GM12873 (cell line): Measurements from ENCODE around the gene DNM2.

Source experiments
- TF ChIP-seq, protein P1 (sequence below): IDR thresholded peaks from 2 replicates; pipeline ENCODE4 v1.5.1; 2012; ENCODE audit warnings: low read depth, mild to moderate bottlenecking, moderate library complexity, low read length, control low read depth; ENCODE audit not compliant: insufficient read depth; ENCODE audit errors: missing control alignments

The DNM2 gene

DNA sequence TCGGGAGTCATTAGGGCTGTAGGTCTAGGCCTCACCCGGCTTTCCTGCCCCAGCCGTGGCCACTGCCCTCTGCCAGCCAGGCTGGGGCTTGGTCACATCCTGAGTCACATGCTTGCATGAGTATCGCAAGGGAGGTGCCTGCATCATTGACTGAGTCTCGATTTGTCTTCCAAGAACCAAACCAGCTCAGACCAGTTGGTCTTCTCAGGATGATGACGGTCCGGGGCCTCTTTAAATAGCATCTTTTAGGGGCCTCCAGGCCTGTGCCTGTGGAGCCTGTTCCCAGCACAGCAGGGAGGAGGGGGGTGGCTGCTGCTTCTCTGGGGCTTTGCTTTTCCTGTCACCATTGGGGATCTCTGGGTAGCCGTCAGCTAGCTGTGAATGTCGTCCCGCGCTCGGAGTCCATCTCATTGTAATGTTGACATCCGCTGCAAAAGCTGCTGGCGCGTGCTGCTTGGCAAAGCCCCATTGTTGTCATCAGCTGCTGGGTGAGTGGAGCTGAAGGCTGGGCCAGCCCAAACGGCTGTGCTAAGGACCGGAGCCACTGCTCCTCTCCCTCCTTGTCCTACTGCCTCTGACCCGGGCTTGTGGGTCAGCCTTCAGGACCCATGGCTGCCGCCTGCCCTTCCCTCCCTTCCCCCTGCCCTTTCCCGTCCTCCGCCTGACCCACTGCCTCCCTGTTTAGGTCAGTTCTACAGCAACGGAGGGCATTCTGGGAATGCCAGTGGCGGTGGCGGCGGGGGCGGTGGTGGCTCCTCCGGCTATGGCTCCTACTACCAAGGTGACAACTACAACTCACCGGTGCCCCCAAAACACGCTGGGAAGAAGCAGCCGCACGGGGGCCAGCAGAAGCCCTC, 31.0 kb upstream of the DNM2 start:
- TF ChIP-seq, protein P1, sequence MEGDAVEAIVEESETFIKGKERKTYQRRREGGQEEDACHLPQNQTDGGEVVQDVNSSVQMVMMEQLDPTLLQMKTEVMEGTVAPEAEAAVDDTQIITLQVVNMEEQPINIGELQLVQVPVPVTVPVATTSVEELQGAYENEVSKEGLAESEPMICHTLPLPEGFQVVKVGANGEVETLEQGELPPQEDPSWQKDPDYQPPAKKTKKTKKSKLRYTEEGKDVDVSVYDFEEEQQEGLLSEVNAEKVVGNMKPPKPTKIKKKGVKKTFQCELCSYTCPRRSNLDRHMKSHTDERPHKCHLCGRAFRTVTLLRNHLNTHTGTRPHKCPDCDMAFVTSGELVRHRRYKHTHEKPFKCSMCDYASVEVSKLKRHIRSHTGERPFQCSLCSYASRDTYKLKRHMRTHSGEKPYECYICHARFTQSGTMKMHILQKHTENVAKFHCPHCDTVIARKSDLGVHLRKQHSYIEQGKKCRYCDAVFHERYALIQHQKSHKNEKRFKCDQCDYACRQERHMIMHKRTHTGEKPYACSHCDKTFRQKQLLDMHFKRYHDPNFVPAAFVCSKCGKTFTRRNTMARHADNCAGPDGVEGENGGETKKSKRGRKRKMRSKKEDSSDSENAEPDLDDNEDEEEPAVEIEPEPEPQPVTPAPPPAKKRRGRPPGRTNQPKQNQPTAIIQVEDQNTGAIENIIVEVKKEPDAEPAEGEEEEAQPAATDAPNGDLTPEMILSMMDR: no peak

DNA sequence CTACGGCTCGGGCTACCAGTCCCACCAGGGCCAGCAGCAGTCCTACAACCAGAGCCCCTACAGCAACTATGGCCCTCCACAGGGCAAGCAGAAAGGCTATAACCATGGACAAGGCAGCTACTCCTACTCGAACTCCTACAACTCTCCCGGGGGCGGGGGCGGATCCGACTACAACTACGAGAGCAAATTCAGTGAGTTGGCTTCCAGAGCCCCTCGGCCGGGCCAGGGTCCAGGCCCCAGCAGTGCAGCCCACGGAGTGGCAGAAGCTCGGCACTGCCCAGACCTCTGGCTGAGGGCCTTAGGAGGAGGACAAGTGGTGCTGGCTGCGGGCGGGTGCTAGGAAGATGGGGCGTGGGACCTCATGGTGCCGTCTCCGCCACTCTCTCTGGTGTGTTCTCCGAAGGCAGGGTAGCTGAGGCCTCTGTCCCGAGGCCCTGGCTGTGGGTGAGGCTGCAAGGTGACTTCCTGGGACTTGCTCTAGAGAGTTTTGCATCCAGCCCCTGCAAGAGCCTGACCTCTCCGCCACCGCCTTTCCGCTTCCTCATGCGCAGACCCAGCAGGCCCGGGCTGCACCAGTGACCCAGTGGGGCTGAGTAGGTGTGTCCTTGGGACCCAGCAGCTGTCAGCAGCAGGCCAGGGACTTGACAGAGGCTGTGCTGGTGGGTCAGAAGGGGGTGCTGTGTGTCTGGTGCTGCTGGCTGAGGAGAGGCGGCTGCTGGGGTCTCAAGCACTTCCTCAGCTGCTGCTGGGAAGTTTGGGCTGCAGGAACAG, 30.2 kb upstream of the DNM2 start:
- TF ChIP-seq, protein P1: no peak

DNA sequence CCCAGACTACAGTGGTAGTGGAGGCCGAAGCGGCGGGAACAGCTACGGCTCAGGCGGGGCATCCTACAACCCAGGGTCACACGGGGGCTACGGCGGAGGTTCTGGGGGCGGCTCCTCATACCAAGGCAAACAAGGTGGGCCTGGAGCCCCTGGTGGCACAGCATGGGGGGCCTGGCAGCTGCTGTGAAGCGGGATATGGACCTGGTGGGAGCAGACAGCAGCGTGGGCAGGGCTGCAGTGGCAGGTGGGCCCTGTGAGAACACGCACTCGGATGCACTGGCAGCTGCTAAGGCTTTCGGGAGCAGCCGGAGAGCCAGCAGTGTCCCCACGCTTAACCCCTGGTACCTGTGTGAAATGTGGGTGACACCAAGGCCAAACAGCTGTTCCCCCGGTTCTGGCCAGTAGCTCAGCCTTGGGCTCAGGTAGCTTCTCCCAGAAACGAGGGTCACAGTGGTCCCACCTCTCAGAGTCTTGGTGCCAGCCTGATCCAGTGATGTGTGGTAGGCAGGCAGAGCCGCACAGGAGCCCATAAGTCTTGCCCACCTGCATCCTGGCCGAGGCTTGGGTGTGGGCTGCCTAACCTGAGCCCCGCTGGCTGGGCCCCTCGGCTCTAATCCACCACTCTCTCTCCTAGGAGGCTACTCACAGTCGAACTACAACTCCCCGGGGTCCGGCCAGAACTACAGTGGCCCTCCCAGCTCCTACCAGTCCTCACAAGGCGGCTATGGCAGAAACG, 29.2 kb upstream of the DNM2 start:
- TF ChIP-seq, protein P1: no peak

DNA sequence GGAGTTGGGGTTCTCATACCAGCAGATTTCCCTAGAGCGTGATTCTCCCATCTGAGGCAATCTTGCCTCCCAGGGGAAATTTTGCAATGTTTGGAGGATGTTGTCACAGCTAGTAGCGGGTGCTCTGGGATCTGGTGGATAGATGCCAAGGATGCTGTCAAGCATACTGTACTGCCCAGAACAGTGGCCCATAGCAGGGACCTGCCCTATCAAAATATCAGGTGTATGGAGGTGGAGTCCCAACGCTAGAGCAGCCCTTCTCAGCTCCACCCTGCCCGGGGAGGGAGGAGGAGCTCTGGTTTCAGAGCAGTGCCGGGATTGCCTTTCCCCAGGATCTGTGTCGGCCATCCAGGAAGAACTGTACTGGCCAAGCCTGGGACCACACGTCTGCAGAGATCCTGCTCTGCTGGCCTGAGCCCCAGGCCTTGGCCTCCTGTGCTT, 27.5 kb upstream of the DNM2 start:
- TF ChIP-seq, protein P1: no peak

DNA sequence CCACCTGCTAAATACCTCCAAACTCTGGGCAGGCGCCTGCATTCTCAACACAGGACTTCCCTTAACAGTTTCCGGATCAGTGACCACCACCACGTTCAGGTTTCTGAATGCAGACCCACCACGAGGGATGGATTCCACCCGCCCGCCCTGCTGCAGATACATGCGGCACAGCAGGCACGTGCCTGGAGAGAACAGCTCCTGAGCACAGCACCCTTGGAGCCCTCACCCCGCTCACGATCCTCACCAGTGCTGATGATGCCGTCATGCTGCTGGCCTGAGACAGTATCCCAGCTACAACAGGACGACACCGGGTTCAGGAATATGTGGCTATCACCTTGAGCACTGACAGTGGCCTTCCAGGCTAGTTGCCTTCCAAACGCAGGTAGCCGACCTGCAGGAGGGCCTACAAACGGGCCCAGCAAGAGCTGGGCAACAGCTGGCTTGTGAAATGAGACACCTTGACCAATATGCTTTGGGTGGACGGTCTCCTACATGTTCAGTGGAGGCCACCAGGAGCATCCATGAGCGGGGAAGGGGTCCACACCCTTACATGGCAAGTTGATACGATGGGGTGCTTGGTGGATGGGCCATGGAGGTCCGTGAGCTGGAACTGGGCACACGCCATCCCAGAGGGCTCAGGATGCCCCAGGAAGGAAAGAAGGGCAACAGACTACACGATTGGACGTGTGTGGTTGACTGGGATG, 26.5 kb upstream of the DNM2 start:
- TF ChIP-seq, protein P1: no peak

DNA sequence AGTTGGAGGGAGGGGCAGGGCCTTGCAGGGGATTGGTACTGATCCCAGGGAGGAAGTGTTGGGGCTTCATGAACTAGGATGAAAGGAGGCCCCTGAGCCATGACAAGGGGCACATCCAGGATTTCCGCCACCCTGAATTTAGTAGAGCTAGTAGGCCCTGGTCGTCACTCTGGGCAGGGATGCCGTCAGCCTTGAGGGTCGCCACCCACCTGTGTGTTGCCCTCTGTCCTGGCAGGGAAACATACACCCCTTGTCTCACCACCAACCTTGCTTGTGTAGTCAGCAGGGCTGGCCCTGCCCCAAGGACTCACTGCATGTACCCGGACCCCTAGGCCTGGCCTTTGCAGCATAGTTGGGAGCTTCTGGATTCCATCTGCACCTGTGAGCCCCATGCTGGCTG, 26.0 kb upstream of the DNM2 start:
- TF ChIP-seq, protein P1: no peak
